Measurements from ENCODE around the gene TMEM119.
"Not testable (repeated sequence)": the region's sequence is repeated elsewhere in the genome, so short reads cannot be mapped to it uniquely, and the experiment has no call there.

TMEM119 gene

GRCh38 chr12:108599948-108600701 lies 2.2 kb upstream of the TMEM119 start:
- DNase-seq, result no peak

- no peak for DNase-seq
Measured at GRCh38 chr12:108599541-108599940, 1.7 kb upstream of the TMEM119 start.

- no peak for DNase-seq
Measured at GRCh38 chr12:108598553-108599250, 818 bp upstream of the TMEM119 start.

GRCh38 chr12:108596854-108597558 lies 878 bp downstream of the TMEM119 start:
- DNase-seq, result no peak

- no peak for DNase-seq
Measured at GRCh38 chr12:108595711-108596647, 1.9 kb downstream of the TMEM119 start.

GRCh38 chr12:108594960-108595710 lies 2.7 kb downstream of the TMEM119 start:
- no peak for DNase-seq

- DNase-seq, result no peak
Measured at GRCh38 chr12:108594323-108594903, 3.5 kb downstream of the TMEM119 start.

- no peak for DNase-seq
Measured at GRCh38 chr12:108592033-108592909, 5.6 kb downstream of the TMEM119 start.

GRCh38 chr12:108591267-108591980 lies 6.5 kb downstream of the TMEM119 start:
- DNase-seq, result no peak

- DNase-seq, result not testable (repeated sequence)
Measured at GRCh38 chr12:108590463-108590862, 7.4 kb downstream of the TMEM119 start.

- DNase-seq, result no peak
Measured at GRCh38 chr12:108589840-108590229, 8.0 kb downstream of the TMEM119 start.

- DNase-seq, result peak; percentile 82
Measured at GRCh38 chr12:108589028-108589839, 8.7 kb downstream of the TMEM119 start.

GRCh38 chr12:108587826-108588225 lies 10.1 kb downstream of the TMEM119 start:
- DNase-seq, result no peak

GRCh38 chr12:108586306-108586705 lies 11.6 kb downstream of the TMEM119 start:
- no peak for DNase-seq

GRCh38 chr12:108585864-108586263 lies 12.0 kb downstream of the TMEM119 start:
- DNase-seq, result no peak

GRCh38 chr12:108584456-108585065 lies 13.3 kb downstream of the TMEM119 start:
- no peak for DNase-seq

GRCh38 chr12:108583991-108584390 lies 13.9 kb downstream of the TMEM119 start:
- peak; percentile 54 for DNase-seq
